GM19438 (cell line): Measurements from ENCODE around the gene COL21A1.

Experiments
- ATAC-seq: cut with Tn5 transposase; IDR thresholded peaks from one replicate; pipeline ENCODE4 v1.9.1; 2021; ENCODE audit warnings: low read depth; ENCODE audit not compliant: unreplicated experiment

The COL21A1 gene

GRCh38 chr6:56246541-56246880 lies 869 bp downstream of the COL21A1 start:
- no peak for ATAC-seq

- ATAC-seq, result no peak
These were observed 1.5 kb downstream of the COL21A1 start for GRCh38 chr6:56245903-56246351.

GRCh38 chr6:56244528-56245253 lies 2.7 kb downstream of the COL21A1 start:
- no peak for ATAC-seq

- no peak for ATAC-seq
These were observed 3.3 kb downstream of the COL21A1 start for GRCh38 chr6:56244089-56244488.

GRCh38 chr6:56243518-56244070 lies 3.8 kb downstream of the COL21A1 start:
- peak; percentile 55 for ATAC-seq

GRCh38 chr6:56242346-56242745 lies 5.0 kb downstream of the COL21A1 start:
- ATAC-seq, result no peak

- ATAC-seq, result no peak
These were observed 6.1 kb downstream of the COL21A1 start for GRCh38 chr6:56241124-56241802.

- no peak for ATAC-seq
These were observed 9.0 kb downstream of the COL21A1 start for GRCh38 chr6:56238352-56238751.

GRCh38 chr6:56235245-56235644 lies 12.1 kb downstream of the COL21A1 start:
- ATAC-seq, result no peak

- ATAC-seq, result no peak
These were observed 14.9 kb downstream of the COL21A1 start for GRCh38 chr6:56232436-56232835.

- no peak for ATAC-seq
These were observed 15.6 kb downstream of the COL21A1 start for GRCh38 chr6:56231827-56232226.

GRCh38 chr6:56230976-56231566 lies 16.3 kb downstream of the COL21A1 start:
- no peak for ATAC-seq

GRCh38 chr6:56227071-56227879 lies 20.1 kb downstream of the COL21A1 start:
- ATAC-seq, result no peak

- no peak for ATAC-seq
These were observed 23.4 kb downstream of the COL21A1 start for GRCh38 chr6:56223995-56224394.

- no peak for ATAC-seq
These were observed 24.9 kb downstream of the COL21A1 start for GRCh38 chr6:56222499-56222898.

GRCh38 chr6:56220078-56220477 lies 27.3 kb downstream of the COL21A1 start:
- no peak for ATAC-seq

- no peak for ATAC-seq
These were observed 32.7 kb downstream of the COL21A1 start for GRCh38 chr6:56214703-56215101.

GRCh38 chr6:56214041-56214702 lies 33.2 kb downstream of the COL21A1 start:
- no peak for ATAC-seq

GRCh38 chr6:56211724-56212123 lies 35.7 kb downstream of the COL21A1 start:
- ATAC-seq, result no peak

- ATAC-seq, result no peak
These were observed 43.2 kb downstream of the COL21A1 start for GRCh38 chr6:56204134-56204533.
